Right atrium auricular region (tissue), 2 donors: Measurements from ENCODE around the gene MRPL49. TPM values are rescaled to one million over a fixed set of nuclear protein-coding genes. Genes with fewer than 3 reads are reported as not detected.

Experiments used
- DNase-seq: peaks from one replicate; pipeline ENCODE4 v3.0.0-alpha.2; 2019; ENCODE audit warnings: low spot score
- H3K27ac ChIP-seq, 2 donors: fragments of 200-600 bp; sonication (generic); 1 replicate in 1 of 2; 2 replicates in 1 of 2; pipeline ENCODE4 v1.5.1; 2016 to 2019
- H3K27me3 ChIP-seq, 2 donors: fragments of 200-600 bp; sonication (generic); one replicate each; pipeline versions ENCODE4 v1.5.1 to v1.6.0; 2017 to 2019
- H3K36me3 ChIP-seq: fragments of 200-600 bp; sonication (generic); one replicate; pipeline ENCODE4 v1.5.1; 2016
- H3K4me1 ChIP-seq, 2 donors: fragments of 200-600 bp; sonication (generic); one replicate each; pipeline versions ENCODE4 v1.5.1 to v1.6.0; 2017 to 2019
- H3K4me3 ChIP-seq, 2 donors: fragments of 200-600 bp; sonication (generic); 1 replicate in 1 of 2; 2 replicates in 1 of 2; pipeline ENCODE4 v1.5.1; 2017 to 2019; ENCODE audit warnings: mild to moderate bottlenecking in 1 of 2, moderate library complexity in 1 of 2
- H3K9me3 ChIP-seq, 2 donors: fragments of 200-600 bp; sonication (generic); one replicate each; pipeline ENCODE4 v1.5.1; 2019
- CTCF ChIP-seq, 2 donors: fragments of 200-600 bp; sonication (generic); IDR thresholded peaks; one replicate each; pipeline ENCODE4 v1.5.1; 2019; ENCODE audit warnings: antibody characterized with exemption in 2 of 2
- total RNA-seq, 2 donors: library from RNA; depleted of rRNA; stranded (reverse); fragments of >200 nt; gene quantifications; one replicate each; pipeline ENCODE4 v1.1.0, GENCODE V29; 2016

MRPL49 gene
- total RNA-seq, 2 donors from 2014 or later, result 38.8 to 47.8 TPM

- Histone ChIP-seq H3K27me3 (no peaks in the 10 kb centered on the region), H3K4me1 (peaks cover 0 to 49% of the 10 kb centered on the region in 2 donors), H3K36me3 (peaks cover 20% of the 10 kb centered on the region), H3K4me3 (no peak overlapping the region), H3K27ac (peak overlapping the region; percentile 72 to 83), H3K9me3 (no peaks in the 10 kb centered on the region)
- DNase-seq, result no peak
- TF ChIP-seq CTCF (IDR thresholded peaks at IDR 0.05), result no peak
These were observed 17.5 kb upstream of the MRPL49 start for GRCh38 chr11:65104628-65105027.

- Histone ChIP-seq H3K4me1 (peaks cover 0 to 55% of the 10 kb centered on the region in 2 donors), H3K9me3 (no peaks in the 10 kb centered on the region), H3K27me3 (no peaks in the 10 kb centered on the region), H3K27ac (no peak overlapping the region), H3K4me3 (no peak overlapping the region), H3K36me3 (peaks cover 23% of the 10 kb centered on the region)
- no peak for DNase-seq
- TF ChIP-seq CTCF (IDR thresholded peaks at IDR 0.05), result no peak
These were observed 15.0 kb upstream of the MRPL49 start for GRCh38 chr11:65107078-65107477.

- TF ChIP-seq CTCF (IDR thresholded peaks at IDR 0.05), result no peak
These were observed 14.2 kb upstream of the MRPL49 start for GRCh38 chr11:65107751-65108468.

GRCh38 chr11:65108469-65109123 is 13.5 kb upstream of the MRPL49 start:
- peaks cover 23% of the 10 kb centered on the region for H3K36me3 ChIP-seq
- DNase-seq, result no peak
- H3K27ac ChIP-seq, result no peak overlapping the region
- TF ChIP-seq CTCF (IDR thresholded peaks at IDR 0.05), result no peak
- peaks cover 0 to 55% of the 10 kb centered on the region in 2 donors for H3K4me1 ChIP-seq
- H3K4me3 ChIP-seq, result no peak overlapping the region
- H3K27me3 ChIP-seq, result no peaks in the 10 kb centered on the region
- no peaks in the 10 kb centered on the region for H3K9me3 ChIP-seq

More at GRCh38 chr11:65107751-65108468, 14.2 kb upstream of the MRPL49 start:
- DNase-seq, result no peak
- Histone ChIP-seq H3K4me1 (peaks cover 0 to 55% of the 10 kb centered on the region in 2 donors), H3K9me3 (no peaks in the 10 kb centered on the region), H3K27ac (no peak overlapping the region), H3K36me3 (peaks cover 23% of the 10 kb centered on the region), H3K4me3 (no peak overlapping the region), H3K27me3 (no peaks in the 10 kb centered on the region)

GRCh38 chr11:65109231-65110198 is 12.6 kb upstream of the MRPL49 start:
- peak overlapping the region in 1 of 2 donors; percentile 82 for H3K27ac ChIP-seq
- H3K27me3 ChIP-seq, result no peaks in the 10 kb centered on the region
- no peaks in the 10 kb centered on the region for H3K9me3 ChIP-seq
- H3K36me3 ChIP-seq, result peaks cover 23% of the 10 kb centered on the region
- no peak for DNase-seq
- TF ChIP-seq CTCF (IDR thresholded peaks at IDR 0.05), result no peak
- H3K4me3 ChIP-seq, result no peak overlapping the region
- peaks cover 0 to 49% of the 10 kb centered on the region in 2 donors for H3K4me1 ChIP-seq
